AG08396 (cell line): ENCODE results near the gene OR8B12.
"Not testable (repeated sequence)": the region's sequence is repeated elsewhere in the genome, so short reads cannot be mapped to it uniquely, and the experiment has no call there.

Experiments used
- DNase-seq: peaks from one replicate; pipeline ENCODE4 v3.0.0; 2012; ENCODE audit warnings: low spot score, mixed read lengths

OR8B12 gene

GRCh38 chr11:124519850-124520549, 23.5 kb downstream of the OR8B12 start:
- no peak for DNase-seq

GRCh38 chr11:124518989-124519451, 24.4 kb downstream of the OR8B12 start:
- no peak for DNase-seq

- no peak for DNase-seq
These were observed 26.1 kb downstream of the OR8B12 start for GRCh38 chr11:124517314-124517713.

- not testable (repeated sequence) for DNase-seq
These were observed 28.8 kb downstream of the OR8B12 start for GRCh38 chr11:124514675-124515074.

- DNase-seq, result no peak
These were observed 29.3 kb downstream of the OR8B12 start for GRCh38 chr11:124514131-124514530.

DNA sequence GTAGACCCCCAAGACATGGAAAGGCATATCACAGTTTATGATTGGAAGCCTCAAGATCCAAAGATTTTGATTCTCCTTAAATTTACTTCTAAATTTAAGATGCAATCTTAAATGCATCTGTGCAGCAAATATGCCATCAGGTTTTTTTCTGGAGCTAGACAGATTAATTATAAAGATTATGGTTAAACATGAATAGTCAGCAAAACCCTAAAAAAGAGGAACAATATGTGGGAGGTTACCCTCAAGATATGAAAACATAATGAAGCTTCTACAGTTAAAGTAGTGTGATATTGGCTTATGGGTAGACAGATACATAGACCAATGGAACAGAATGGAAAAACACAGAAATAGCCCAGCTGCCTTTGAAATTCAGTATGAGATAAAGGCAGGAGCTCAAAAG, 31.7 kb downstream of the OR8B12 start:
- no peak for DNase-seq

DNA sequence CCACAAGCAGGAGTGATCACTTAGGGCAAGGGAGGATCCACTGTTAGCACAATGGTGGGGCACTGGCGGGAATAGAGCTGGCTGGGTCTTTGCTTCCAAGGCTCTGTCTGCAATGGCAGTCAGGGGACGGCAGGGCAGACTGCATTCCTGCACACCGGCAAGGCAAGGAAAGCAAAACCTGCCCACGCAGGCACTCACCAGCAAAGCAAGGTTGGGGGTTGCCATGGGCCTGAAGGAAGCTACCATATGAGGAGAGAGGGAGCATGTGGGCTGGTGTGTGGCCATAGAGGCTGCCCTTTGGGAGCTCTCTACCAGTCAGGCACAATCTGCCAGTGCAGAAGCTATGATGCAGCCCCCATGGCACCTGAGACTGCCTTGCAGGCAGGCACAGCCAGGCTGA, 33.2 kb downstream of the OR8B12 start:
- DNase-seq, result no peak

DNA sequence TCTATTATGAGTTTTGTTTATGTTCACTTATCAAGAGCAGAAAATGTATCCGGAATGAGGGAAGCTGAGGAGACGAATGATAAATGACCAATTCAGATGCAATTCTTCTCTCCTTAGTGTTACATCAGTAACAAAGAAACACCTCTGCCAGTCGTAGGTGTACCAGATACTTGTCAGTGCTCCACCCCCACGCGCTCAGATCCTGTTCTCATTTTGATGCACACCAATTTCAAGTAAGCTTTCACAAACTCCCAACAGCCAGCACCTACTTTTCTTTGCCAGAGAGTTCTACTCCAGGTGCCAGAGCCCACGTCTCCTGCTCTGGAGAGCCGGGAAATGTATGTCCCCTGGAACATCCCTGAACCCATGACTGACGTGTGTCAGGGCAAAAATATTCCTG, 43.7 kb downstream of the OR8B12 start:
- DNase-seq, result no peak

DNA sequence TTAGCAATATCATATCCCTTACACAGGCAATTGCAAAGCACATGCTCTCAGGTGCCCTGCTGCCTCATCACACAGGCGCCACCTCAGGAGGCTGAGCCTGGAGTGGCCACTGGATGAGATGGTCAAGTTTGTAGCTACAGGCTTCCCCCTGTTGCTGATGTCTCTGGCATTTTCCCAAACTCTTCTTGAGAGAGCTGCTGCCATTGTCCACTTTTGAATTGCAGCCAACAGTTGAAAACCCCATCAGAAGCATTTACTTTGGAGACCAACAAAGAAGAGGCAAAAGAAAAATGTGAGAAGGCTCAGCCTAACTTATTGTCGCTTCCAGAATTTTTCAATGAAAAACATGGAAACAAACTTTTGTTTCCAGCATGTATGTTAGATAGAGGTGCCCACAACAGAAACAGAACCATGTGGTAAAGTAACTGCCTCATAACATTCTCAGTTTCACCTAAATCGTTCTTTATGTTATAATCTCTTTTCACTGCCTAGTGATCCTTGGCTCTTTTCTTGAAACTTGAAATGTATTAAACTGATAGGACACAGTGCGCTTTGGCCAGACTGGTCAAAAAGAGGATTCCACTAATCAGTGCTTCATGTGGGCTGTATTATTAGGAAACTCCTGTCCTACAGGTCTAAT, 50.3 kb downstream of the OR8B12 start:
- DNase-seq, result no peak
